ENCODE measurements around the gene ATE1. TPM values are rescaled to one million over a fixed set of nuclear protein-coding genes. Genes with fewer than 3 reads are reported as not detected.
"Not testable (repeated sequence)": the region's sequence is repeated elsewhere in the genome, so short reads cannot be mapped to it uniquely, and the experiment has no call there.

Gene ATE1
- total and polyA plus RNA-seq, 2 experiments from 2014 or later: 16.9 to 48.9 TPM

DNA sequence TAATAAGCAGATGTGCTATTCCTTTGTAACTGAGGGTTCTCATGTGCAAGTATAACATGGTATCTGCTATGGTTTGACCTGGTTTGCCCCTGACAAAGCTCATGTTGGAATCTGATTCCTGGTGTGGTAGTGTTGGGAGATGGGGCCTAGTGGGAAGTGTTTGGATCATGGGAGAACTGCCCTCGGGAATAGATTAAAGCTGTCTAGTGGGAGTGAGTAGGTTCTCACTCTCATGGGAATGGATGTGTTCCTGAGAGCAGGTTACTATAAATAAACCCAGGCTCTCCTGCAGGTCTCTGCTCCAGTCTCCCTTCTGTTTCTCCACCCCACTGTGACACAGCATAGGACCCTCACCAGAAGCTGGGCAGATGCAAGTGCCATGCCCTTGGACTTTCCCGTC lies 97.7 kb downstream of the ATE1 start:
- H3K79me2 ChIP-seq: no peaks in the 10 kb centered on the region

DNA sequence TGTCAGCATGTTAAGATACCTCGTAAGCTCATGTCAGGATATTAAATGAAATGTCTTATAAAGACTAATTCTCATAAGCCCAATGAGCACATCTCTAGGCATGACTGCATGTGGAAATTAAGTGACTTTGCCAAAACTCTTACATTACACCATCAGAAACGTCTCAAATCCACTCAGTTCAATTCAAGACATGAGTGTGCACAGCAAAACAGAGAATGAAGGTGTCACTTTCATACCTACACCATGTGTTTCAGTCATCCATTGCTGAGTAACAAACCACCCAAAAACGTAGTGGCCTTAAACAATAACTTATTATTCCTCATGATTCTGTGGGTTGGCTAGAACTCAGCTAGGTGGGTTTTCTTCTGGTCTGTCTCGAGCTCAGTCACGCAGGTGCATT lies 99.8 kb downstream of the ATE1 start:
- H3K36me3 ChIP-seq (replicated peaks; ENCODE audit: insufficient read depth, low read depth): no peaks in the 10 kb centered on the region
- 95% methylated on average over 5 of the region's 5 CpGs for WGBS (ENCODE audit: low lambda C conversion rate, missing lambda C conversion rate)
- H3K4me1 ChIP-seq (ENCODE audit: insufficient read depth): peaks cover 7% of the 10 kb centered on the region
- no peak overlapping the region for H3K4me2 ChIP-seq
- no peak for DNase-seq (ENCODE audit: low spot score)
- no peaks in the 10 kb centered on the region for H3K27me3 ChIP-seq
- TF ChIP-seq EZH2 (IDR thresholded peaks at IDR 0.05; ENCODE audit: borderline replicate concordance) (no peak), EZH2phosphoT487 (IDR thresholded peaks at IDR 0.05; ENCODE audit: low read depth, severe bottlenecking, unreplicated experiment) (no peak)
- TF ChIP-seq, protein P1, sequence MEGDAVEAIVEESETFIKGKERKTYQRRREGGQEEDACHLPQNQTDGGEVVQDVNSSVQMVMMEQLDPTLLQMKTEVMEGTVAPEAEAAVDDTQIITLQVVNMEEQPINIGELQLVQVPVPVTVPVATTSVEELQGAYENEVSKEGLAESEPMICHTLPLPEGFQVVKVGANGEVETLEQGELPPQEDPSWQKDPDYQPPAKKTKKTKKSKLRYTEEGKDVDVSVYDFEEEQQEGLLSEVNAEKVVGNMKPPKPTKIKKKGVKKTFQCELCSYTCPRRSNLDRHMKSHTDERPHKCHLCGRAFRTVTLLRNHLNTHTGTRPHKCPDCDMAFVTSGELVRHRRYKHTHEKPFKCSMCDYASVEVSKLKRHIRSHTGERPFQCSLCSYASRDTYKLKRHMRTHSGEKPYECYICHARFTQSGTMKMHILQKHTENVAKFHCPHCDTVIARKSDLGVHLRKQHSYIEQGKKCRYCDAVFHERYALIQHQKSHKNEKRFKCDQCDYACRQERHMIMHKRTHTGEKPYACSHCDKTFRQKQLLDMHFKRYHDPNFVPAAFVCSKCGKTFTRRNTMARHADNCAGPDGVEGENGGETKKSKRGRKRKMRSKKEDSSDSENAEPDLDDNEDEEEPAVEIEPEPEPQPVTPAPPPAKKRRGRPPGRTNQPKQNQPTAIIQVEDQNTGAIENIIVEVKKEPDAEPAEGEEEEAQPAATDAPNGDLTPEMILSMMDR (IDR thresholded peaks at IDR 0.05; ENCODE audit: poor library complexity): no peak
- H4K20me1 ChIP-seq (ENCODE audit: insufficient read depth, poor library complexity, severe bottlenecking): no peaks in the 10 kb centered on the region
- no peaks in the 10 kb centered on the region for H3K79me2 ChIP-seq
- H3K4me3 ChIP-seq: no peak overlapping the region
- no peak overlapping the region for H3K27ac ChIP-seq
- no peaks in the 10 kb centered on the region for H3K9me2 ChIP-seq (replicated peaks; ENCODE audit: insufficient read depth)
- no peaks in the 10 kb centered on the region for H3K9me3 ChIP-seq (ENCODE audit: low read depth)
- H2AFZ ChIP-seq: no peak overlapping the region

More for the DNA sequence above, 97.7 kb downstream of the ATE1 start:
- Histone ChIP-seq H3K4me2 (no peak overlapping the region), H2AFZ (no peak overlapping the region), H3K9me2 (replicated peaks; ENCODE audit: insufficient read depth) (no peaks in the 10 kb centered on the region), H4K20me1 (ENCODE audit: insufficient read depth, poor library complexity, severe bottlenecking) (no peaks in the 10 kb centered on the region), H3K27ac (no peak overlapping the region), H3K4me1 (ENCODE audit: insufficient read depth) (peaks cover 21% of the 10 kb centered on the region), H3K27me3 (no peaks in the 10 kb centered on the region), H3K4me3 (no peak overlapping the region), H3K36me3 (replicated peaks; ENCODE audit: insufficient read depth, low read depth) (no peaks in the 10 kb centered on the region), H3K9me3 (ENCODE audit: low read depth) (no peaks in the 10 kb centered on the region)
- TF ChIP-seq, protein P1 (IDR thresholded peaks at IDR 0.05; ENCODE audit: poor library complexity): no peak
- TF ChIP-seq EZH2 (IDR thresholded peaks at IDR 0.05; ENCODE audit: borderline replicate concordance): no peak
- TF ChIP-seq EZH2phosphoT487 (IDR thresholded peaks at IDR 0.05; ENCODE audit: low read depth, severe bottlenecking, unreplicated experiment): no peak
- WGBS (ENCODE audit: low lambda C conversion rate, missing lambda C conversion rate): 85% methylated on average over 2 of the region's 2 CpGs
- no peak for DNase-seq (ENCODE audit: low spot score)

DNA sequence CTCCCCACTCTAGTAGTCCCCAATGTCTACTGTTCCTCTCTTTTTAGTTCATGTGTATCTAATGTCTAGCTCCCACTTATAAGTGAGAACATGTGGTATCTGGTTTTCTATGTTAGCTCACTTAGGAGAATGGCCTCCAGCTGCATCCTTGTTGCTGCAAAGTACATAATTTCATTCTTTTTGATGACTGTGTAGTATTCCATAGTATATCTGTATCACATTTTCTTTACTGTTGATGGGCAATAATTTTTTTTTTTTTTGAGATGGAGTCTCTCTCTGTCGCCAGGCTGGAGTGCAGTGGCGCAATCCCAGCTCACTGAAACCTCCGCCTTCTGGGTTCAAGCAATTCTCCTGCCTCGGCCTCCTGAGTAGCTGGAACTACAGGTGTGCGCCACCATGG lies 101.1 kb downstream of the ATE1 start:
- not testable (repeated sequence) for DNase-seq (ENCODE audit: low spot score); H4K20me1 ChIP-seq (ENCODE audit: insufficient read depth, poor library complexity, severe bottlenecking); H3K9me2 ChIP-seq (replicated peaks; ENCODE audit: insufficient read depth); H3K79me2 ChIP-seq; H3K4me1 ChIP-seq (ENCODE audit: insufficient read depth); H3K27ac ChIP-seq; H3K9me3 ChIP-seq (ENCODE audit: low read depth); H3K27me3 ChIP-seq; H3K36me3 ChIP-seq (replicated peaks; ENCODE audit: insufficient read depth, low read depth); H2AFZ ChIP-seq; H3K4me3 ChIP-seq; H3K4me2 ChIP-seq
- 98% methylated on average over 4 of the region's 5 CpGs for WGBS (ENCODE audit: low lambda C conversion rate, missing lambda C conversion rate)

DNA sequence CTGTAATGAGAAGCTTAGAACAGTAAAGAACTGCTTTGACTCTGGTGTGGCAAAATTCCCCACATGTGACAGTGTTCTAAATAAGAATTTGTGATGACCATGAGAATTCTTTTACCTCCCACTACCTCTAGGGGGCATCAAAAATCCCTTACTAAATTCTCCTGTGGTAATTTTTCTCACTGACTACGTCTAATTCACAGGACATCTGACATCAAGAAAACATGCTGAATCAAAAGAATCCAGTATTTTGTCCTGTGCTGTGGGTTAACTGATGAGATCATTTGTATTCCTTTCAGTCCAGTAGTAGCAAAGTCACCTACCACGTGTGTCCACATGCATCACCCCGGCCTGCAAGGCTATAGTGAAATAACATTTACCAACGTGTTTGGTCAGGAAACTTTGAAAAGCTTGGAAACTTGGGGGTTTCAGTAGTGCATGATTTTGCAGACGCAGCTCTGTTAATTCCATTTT lies 103.8 kb downstream of the ATE1 start:
- no peak overlapping the region for H3K4me3 ChIP-seq

More for the DNA sequence above, 103.8 kb downstream of the ATE1 start:
- Histone ChIP-seq H3K9me2 (replicated peaks; ENCODE audit: insufficient read depth) (no peaks in the 10 kb centered on the region), H3K4me2 (no peak overlapping the region), H3K27me3 (no peaks in the 10 kb centered on the region), H3K4me1 (ENCODE audit: insufficient read depth) (no peaks in the 10 kb centered on the region), H3K79me2 (no peaks in the 10 kb centered on the region), H3K36me3 (replicated peaks; ENCODE audit: insufficient read depth, low read depth) (no peaks in the 10 kb centered on the region), H4K20me1 (ENCODE audit: insufficient read depth, poor library complexity, severe bottlenecking) (no peaks in the 10 kb centered on the region), H2AFZ (no peak overlapping the region), H3K9me3 (ENCODE audit: low read depth) (no peaks in the 10 kb centered on the region), H3K27ac (no peak overlapping the region)
- WGBS (ENCODE audit: low lambda C conversion rate, missing lambda C conversion rate): 56% methylated on average over 5 of the region's 5 CpGs
- peak; percentile 66 for DNase-seq (ENCODE audit: low spot score)
- TF ChIP-seq, protein P1 (IDR thresholded peaks at IDR 0.05; ENCODE audit: poor library complexity): peak; percentile 60
- TF ChIP-seq EZH2 (IDR thresholded peaks at IDR 0.05; ENCODE audit: borderline replicate concordance) (no peak), EZH2phosphoT487 (IDR thresholded peaks at IDR 0.05; ENCODE audit: low read depth, severe bottlenecking, unreplicated experiment) (no peak)

Data from hepatocyte (in vitro differentiated cells).